GM12891 (cell line): ENCODE data around the gene MCOLN2.

Source experiments
- POLR2AphosphoS5 ChIP-seq: IDR thresholded peaks from 2 replicates; pipeline ENCODE4 v1.6.1; 2011; ENCODE audit warnings: low read depth, low read length, control low read depth
- TAF1 ChIP-seq: IDR thresholded peaks from 2 replicates; pipeline ENCODE4 v1.6.1; 2011; ENCODE audit warnings: low read depth, low read length, control low read depth

GRCh38 chr1:84923317-84923716 is 73.6 kb downstream of the MCOLN2 start:
- no peak for TF ChIP-seq POLR2AphosphoS5
- TF ChIP-seq TAF1: no peak
